HUES64 (cell line): ENCODE results near the gene OR2A12.
"Not testable (repeated sequence)": the region's sequence is repeated elsewhere in the genome, so short reads cannot be mapped to it uniquely, and the experiment has no call there.

Experiments used
- H3K27ac ChIP-seq: 2 replicates; pipeline ENCODE4 v1.7.0; 2013; ENCODE audit warnings: low read depth, low read length, inconsistent platforms
- H3K27me3 ChIP-seq: 2 replicates; pipeline ENCODE4 v1.6.1; 2013; ENCODE audit warnings: mild to moderate bottlenecking, low read length; ENCODE audit not compliant: insufficient read depth
- H3K36me3 ChIP-seq: 2 replicates; pipeline ENCODE4 v1.6.1; 2013; ENCODE audit warnings: mild to moderate bottlenecking, low read length; ENCODE audit not compliant: insufficient read depth
- H3K4me1 ChIP-seq: 2 replicates; pipeline ENCODE4 v1.6.1; 2013; ENCODE audit warnings: mild to moderate bottlenecking, low read length, moderate library complexity; ENCODE audit not compliant: insufficient read depth
- H3K4me3 ChIP-seq: 2 replicates; pipeline ENCODE4 v1.5.1; 2013; ENCODE audit warnings: mild to moderate bottlenecking, low read length, moderate library complexity
- H3K9ac ChIP-seq: 2 replicates; pipeline ENCODE4 v1.6.1; 2013; ENCODE audit warnings: mild to moderate bottlenecking, low read depth, low read length
- H3K9me3 ChIP-seq: 2 replicates; pipeline ENCODE4 v1.6.1; 2013; ENCODE audit warnings: low read depth, low read length; ENCODE audit not compliant: insufficient read depth
- WGBS: fragments of 150-250, 120-280 bp; methylation state at CpG from one replicate; pipeline ENCODE4 v1.1.7; 2013; ENCODE audit warnings: missing lambda C conversion rate; 5-methylcytosine and 5-hydroxymethylcytosine counted together

The OR2A12 gene

DNA sequence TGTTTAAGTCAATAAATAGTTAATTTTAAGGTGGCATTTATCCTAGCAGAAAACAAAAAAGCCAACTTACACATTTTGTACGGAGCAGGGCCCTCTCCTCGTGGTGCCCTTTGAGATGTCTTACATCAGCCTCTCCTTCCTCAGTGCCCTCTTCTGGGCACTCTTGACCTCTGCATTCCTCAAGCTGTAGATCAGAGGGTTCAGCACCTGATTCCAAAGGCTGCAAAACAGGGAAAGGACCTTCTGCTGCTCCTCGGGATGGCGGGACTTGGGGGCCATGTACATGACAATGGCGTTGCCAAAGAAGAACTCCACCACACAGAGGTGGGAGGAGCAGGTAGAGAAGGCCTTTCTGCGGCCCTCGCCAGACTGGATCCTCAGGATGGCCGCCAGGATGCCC is 32.3 kb downstream of the OR2A12 start:
- Histone ChIP-seq H3K4me1 (no peaks in the 10 kb centered on the region), H3K36me3 (no peaks in the 10 kb centered on the region), H3K9ac (no peak overlapping the region), H3K9me3 (no peaks in the 10 kb centered on the region), H3K27me3 (no peaks in the 10 kb centered on the region), H3K4me3 (no peak overlapping the region), H3K27ac (no peak overlapping the region)
- WGBS = 73% methylated on average over 8 of the region's 8 CpGs

DNA sequence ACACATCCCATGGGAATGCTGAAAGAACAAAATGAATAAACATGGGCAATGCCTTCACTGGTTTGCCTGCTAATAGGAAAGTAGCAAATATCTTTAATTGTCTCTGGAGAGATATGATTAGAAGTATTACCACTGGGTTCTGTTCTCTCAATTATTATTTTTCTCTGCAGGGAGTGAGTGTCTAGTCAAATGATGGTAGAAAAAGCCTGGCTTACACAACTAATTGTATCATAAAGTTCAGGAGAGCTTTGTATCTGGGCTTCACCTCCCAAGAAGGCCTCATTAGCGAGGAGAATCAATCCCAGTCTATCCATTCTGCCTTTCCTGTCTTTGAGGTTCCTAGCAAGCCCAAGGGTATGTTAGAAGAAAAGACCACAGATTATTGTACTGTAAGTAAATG is 36.8 kb downstream of the OR2A12 start, which contains the start of gene OR2A14:
Gene OR2A14 (plus strand): TSS at position 301 of the 400 bp plus-strand sequence. CDS start 5,937 bp downstream, outside the sequence.
- Histone ChIP-seq H3K4me3 (no peak within 1 kb of the TSS), H3K4me1 (no peaks in the 10 kb centered on the region), H3K27me3 (no peaks in the 10 kb centered on the region), H3K9me3 (no peaks in the 10 kb centered on the region), H3K9ac (no peak within 1 kb of the TSS), H3K27ac (no peak within 1 kb of the TSS), H3K36me3 (no peaks in the 10 kb centered on the region)
- 100% methylated on average over 1 of the region's 1 CpG for WGBS

DNA sequence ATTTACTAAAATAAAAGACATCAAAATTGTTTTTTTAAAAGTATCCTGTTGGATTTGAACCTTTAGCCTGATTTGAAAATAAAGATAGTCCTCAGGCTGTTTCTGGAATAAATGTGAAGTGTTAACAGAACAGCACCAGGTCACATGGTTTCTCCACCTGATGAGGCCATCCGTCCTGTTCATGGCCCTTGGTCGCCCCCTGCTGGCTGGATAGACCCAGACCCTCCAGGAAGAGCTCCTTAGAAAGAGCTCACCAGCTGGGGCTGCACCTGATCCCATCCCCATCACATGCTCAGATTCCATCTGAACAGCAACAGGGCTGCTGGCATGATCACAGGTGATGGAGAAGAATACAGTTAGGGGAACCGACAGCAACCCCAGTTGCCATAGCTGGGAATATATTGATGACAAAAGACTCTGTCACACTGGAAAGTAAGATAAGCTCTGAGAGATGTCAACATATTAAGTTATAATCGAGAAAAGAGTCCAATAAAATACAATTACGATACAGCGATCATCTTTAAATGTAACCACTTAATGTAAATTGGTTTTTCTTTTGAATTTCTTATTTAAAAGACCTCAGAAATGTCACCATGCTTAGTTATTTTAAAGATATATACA is 41.7 kb downstream of the OR2A12 start:
- no peak overlapping the region for H3K9ac ChIP-seq
- WGBS = 2% methylated on average over 3 of the region's 6 CpGs

GRCh38 chr7:144129601-144130000 is 43.5 kb downstream of the OR2A12 start:
- not testable (repeated sequence) for H3K9ac ChIP-seq, H3K27me3 ChIP-seq, H3K9me3 ChIP-seq, H3K36me3 ChIP-seq, H3K27ac ChIP-seq, H3K4me1 ChIP-seq, H3K4me3 ChIP-seq
- 91% methylated on average over 9 of the region's 9 CpGs for WGBS

More for the DNA sequence above, 41.7 kb downstream of the OR2A12 start:
- H3K27me3 ChIP-seq = no peaks in the 10 kb centered on the region
- no peak overlapping the region for H3K27ac ChIP-seq
- H3K4me1 ChIP-seq = no peaks in the 10 kb centered on the region
- no peak overlapping the region for H3K4me3 ChIP-seq
- no peaks in the 10 kb centered on the region for H3K36me3 ChIP-seq
- H3K9me3 ChIP-seq = no peaks in the 10 kb centered on the region

DNA sequence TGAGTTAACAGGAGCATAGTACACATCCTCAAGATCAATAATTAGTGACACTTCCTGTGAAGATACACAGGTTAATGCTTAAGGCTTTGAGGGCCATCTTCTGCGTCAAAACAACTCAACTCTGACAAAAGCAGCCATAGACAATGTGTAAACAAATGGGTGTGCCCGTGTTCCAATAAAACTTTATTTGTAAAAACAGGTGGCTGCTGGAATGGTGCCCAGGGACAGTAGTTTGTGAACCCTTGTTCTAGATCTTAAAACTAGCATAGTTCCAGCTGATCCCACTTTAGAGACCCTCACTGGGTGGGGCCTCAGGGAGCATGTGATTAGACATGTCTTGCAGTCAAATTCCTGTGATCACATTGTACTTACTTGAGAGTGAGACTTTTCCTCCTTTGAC is 44.7 kb downstream of the OR2A12 start:
- Histone ChIP-seq H3K27me3 (no peaks in the 10 kb centered on the region), H3K27ac (no peak overlapping the region), H3K4me1 (no peaks in the 10 kb centered on the region), H3K4me3 (no peak overlapping the region), H3K9ac (no peak overlapping the region), H3K9me3 (no peaks in the 10 kb centered on the region), H3K36me3 (no peaks in the 10 kb centered on the region)
- 95% methylated on average over 2 of the region's 2 CpGs for WGBS

GRCh38 chr7:144132262-144132661 is 46.2 kb downstream of the OR2A12 start:
- Histone ChIP-seq H3K27ac (no peak overlapping the region), H3K4me3 (no peak overlapping the region), H3K9ac (no peak overlapping the region), H3K4me1 (no peaks in the 10 kb centered on the region), H3K36me3 (no peaks in the 10 kb centered on the region), H3K9me3 (no peaks in the 10 kb centered on the region), H3K27me3 (no peaks in the 10 kb centered on the region)
- WGBS = 89% methylated on average over 3 of the region's 3 CpGs

DNA sequence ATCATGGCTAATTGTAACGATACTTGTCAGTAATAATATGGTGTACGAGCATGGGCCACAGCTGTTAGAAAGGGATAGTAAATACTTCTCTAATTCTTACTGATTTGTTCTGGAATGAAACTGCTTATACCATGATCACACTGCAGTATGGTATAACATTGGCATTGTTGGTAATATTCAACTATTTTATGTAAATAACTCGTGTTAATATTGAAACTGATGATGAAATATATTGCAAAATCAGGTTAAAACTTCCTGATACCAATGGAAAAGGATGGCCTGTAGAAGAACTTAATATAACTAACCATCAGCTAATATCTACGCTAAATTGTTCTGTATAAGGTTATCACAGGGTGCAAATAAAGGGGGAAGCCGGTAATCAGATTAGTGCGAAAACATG is 47.2 kb downstream of the OR2A12 start:
- 74% methylated on average over 5 of the region's 6 CpGs for WGBS
- no peaks in the 10 kb centered on the region for H3K36me3 ChIP-seq
- no peak overlapping the region for H3K9ac ChIP-seq
- no peaks in the 10 kb centered on the region for H3K4me1 ChIP-seq
- no peak overlapping the region for H3K4me3 ChIP-seq
- no peak overlapping the region for H3K27ac ChIP-seq
- H3K27me3 ChIP-seq = no peaks in the 10 kb centered on the region
- no peaks in the 10 kb centered on the region for H3K9me3 ChIP-seq

- Histone ChIP-seq H3K36me3 (no peaks in the 10 kb centered on the region), H3K4me1 (no peaks in the 10 kb centered on the region), H3K9me3 (no peaks in the 10 kb centered on the region), H3K9ac (no peak overlapping the region), H3K4me3 (no peak overlapping the region), H3K27ac (no peak overlapping the region), H3K27me3 (no peaks in the 10 kb centered on the region)
- WGBS = 74% methylated on average over 1 of the region's 1 CpG
Measured at GRCh38 chr7:144134116-144134515, 48.0 kb downstream of the OR2A12 start.

DNA sequence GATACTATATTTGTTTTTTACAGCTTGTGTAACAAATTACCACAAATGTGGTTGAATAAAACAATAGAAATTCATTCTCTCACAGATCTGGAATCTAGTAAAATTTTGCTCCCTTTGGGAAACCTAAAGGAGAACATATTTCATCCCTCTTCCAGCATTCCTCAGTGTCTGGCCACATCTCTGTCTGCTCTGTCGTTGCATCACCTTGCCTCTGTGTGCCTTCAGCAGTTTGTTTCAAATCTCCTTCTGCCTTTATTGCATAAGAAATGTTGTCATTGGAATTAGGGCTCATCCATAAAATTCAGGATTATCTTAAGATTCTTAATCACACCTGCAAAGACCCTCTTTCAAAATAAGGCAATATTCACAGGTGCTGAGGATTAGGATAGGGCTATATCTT is 51.4 kb downstream of the OR2A12 start:
- Histone ChIP-seq H3K4me3 (no peak overlapping the region), H3K9ac (no peak overlapping the region), H3K36me3 (no peaks in the 10 kb centered on the region), H3K4me1 (no peaks in the 10 kb centered on the region), H3K27me3 (no peaks in the 10 kb centered on the region), H3K27ac (no peak overlapping the region), H3K9me3 (no peaks in the 10 kb centered on the region)
- WGBS = 71% methylated on average over 1 of the region's 1 CpG

DNA sequence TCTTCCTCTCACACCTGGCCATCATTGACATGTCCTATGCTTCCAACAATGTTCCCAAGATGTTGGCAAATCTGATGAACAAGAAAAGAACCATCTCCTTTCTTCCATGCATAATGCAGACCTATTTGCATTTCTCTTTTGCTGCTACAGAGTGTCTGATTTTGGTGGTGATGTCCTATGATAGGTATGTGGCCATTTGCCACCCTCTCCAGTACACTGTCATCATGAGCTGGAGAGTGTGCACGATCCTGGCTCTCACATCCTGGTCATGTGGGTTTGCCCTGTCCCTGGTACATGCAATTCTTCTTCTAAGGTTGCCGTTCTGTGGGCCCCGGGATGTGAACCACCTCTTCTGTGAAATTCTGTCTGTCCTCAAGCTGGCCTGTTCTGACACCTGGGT is 56.1 kb downstream of the OR2A12 start:
- Histone ChIP-seq H3K36me3 (no peaks in the 10 kb centered on the region), H3K4me3 (no peak overlapping the region), H3K9ac (no peak overlapping the region), H3K27ac (no peak overlapping the region), H3K4me1 (no peaks in the 10 kb centered on the region), H3K27me3 (no peaks in the 10 kb centered on the region), H3K9me3 (no peaks in the 10 kb centered on the region)
- 92% methylated on average over 3 of the region's 3 CpGs for WGBS

DNA sequence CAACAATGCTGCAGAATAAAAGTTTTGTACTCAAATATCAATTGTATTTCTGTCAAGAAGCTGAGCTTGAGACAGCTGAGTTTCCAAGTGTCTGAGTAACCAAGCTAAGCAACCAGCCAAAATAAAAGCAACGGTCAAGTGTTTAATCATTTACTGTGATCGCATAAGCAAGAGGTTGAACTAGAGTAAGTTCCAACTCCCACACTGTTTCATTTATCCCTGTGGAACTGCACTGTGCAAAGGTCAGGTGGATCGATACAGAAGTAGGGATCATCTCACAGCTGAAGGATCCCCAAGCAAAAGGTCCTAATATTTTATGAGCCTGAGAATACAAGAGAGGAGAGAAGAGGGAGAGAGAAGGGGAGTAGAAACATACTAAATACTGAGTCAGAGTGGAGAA is 58.3 kb downstream of the OR2A12 start:
- Histone ChIP-seq H3K9ac (no peak overlapping the region), H3K36me3 (no peaks in the 10 kb centered on the region), H3K27me3 (no peaks in the 10 kb centered on the region), H3K4me3 (no peak overlapping the region), H3K4me1 (no peaks in the 10 kb centered on the region), H3K9me3 (peaks cover 20% of the 10 kb centered on the region), H3K27ac (no peak overlapping the region)
- 97% methylated on average over 3 of the region's 3 CpGs for WGBS

DNA sequence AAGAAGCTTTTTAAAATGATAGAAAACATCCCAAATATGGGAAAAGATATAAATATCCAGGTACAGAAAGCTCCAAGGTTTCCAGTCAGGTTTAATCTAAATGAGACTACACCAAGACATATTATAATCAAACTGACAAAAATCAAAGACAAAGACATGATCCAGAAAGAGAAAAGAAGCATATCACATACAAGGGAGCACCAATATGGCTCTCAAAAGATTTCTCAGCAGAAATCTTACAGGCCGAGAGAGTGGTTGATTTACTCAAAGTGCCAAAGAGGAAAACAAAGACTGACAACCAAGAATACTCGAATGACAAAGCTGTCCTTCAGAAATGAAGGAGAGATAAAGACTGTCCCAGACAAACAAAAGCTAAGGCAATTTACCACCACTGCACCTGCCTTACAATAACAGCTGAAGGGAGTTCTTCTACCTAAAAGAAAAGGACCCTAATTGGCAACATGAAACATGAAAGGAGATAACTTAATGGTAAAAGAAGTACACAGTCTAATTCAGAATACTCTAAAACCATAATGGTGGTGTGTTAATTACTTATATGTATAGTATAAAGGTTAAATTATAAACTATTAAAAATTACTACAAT is 62.2 kb downstream of the OR2A12 start:
- 96% methylated on average over 2 of the region's 2 CpGs for WGBS
- no peaks in the 10 kb centered on the region for H3K4me1 ChIP-seq

More for the DNA sequence above, 62.2 kb downstream of the OR2A12 start:
- H3K4me3 ChIP-seq = no peak overlapping the region
- H3K27ac ChIP-seq = no peak overlapping the region
- peaks cover 34% of the 10 kb centered on the region for H3K9me3 ChIP-seq
- no peak overlapping the region for H3K9ac ChIP-seq
- H3K27me3 ChIP-seq = no peaks in the 10 kb centered on the region
- no peaks in the 10 kb centered on the region for H3K36me3 ChIP-seq
